ENCODE measurements around the gene PRLH.

The PRLH gene

GRCh38 chr2:237566401-237567235 lies at the start of gene PRLH:
TSS of gene PRLH (plus strand) at chr2:237566574. CDS start at chr2:237566574, 0 bp downstream.
- no peak for DNase-seq

- no peak for DNase-seq
Measured at GRCh38 chr2:237517163-237517562, 49.2 kb upstream of the PRLH start.

- no peak for DNase-seq
Measured at GRCh38 chr2:237517990-237518389, 48.4 kb upstream of the PRLH start.

GRCh38 chr2:237519506-237520245 lies 46.7 kb upstream of the PRLH start:
- no peak for DNase-seq

- no peak for DNase-seq
Measured at GRCh38 chr2:237520290-237520689, 46.1 kb upstream of the PRLH start.

- no peak for DNase-seq
Measured at GRCh38 chr2:237524631-237525030, 41.7 kb upstream of the PRLH start.

- DNase-seq = no peak
Measured at GRCh38 chr2:237525559-237526157, 40.7 kb upstream of the PRLH start.

- DNase-seq = no peak
Measured at GRCh38 chr2:237527233-237527632, 39.1 kb upstream of the PRLH start.

GRCh38 chr2:237527766-237528165 lies 38.6 kb upstream of the PRLH start:
- no peak for DNase-seq

GRCh38 chr2:237529452-237530402 lies 36.6 kb upstream of the PRLH start:
- DNase-seq = no peak

- DNase-seq = no peak
Measured at GRCh38 chr2:237530472-237531433, 35.6 kb upstream of the PRLH start.

- DNase-seq = no peak
Measured at GRCh38 chr2:237532160-237532559, 34.2 kb upstream of the PRLH start.

GRCh38 chr2:237533668-237534161 lies 32.7 kb upstream of the PRLH start:
- peak; percentile 26 for DNase-seq

- DNase-seq = no peak
Measured at GRCh38 chr2:237534380-237534779, 32.0 kb upstream of the PRLH start.

- no peak for DNase-seq
Measured at GRCh38 chr2:237535385-237536082, 30.8 kb upstream of the PRLH start.

- no peak for DNase-seq
Measured at GRCh38 chr2:237536083-237536415, 30.3 kb upstream of the PRLH start.

- no peak for DNase-seq
Measured at GRCh38 chr2:237536617-237537016, 29.8 kb upstream of the PRLH start.

- DNase-seq = no peak
Measured at GRCh38 chr2:237538001-237538720, 28.2 kb upstream of the PRLH start.

GRCh38 chr2:237538901-237539300 lies 27.5 kb upstream of the PRLH start:
- no peak for DNase-seq

GRCh38 chr2:237539681-237540080 lies 26.7 kb upstream of the PRLH start:
- no peak for DNase-seq
